HG02588 (cell line): ENCODE data around the gene ANTKMT.

Experiments used
- ATAC-seq: cut with Tn5 transposase; IDR thresholded peaks from one replicate; pipeline ENCODE4 v1.9.1; 2021; ENCODE audit warnings: mild to moderate bottlenecking, moderate library complexity; ENCODE audit not compliant: unreplicated experiment

The ANTKMT gene

DNA sequence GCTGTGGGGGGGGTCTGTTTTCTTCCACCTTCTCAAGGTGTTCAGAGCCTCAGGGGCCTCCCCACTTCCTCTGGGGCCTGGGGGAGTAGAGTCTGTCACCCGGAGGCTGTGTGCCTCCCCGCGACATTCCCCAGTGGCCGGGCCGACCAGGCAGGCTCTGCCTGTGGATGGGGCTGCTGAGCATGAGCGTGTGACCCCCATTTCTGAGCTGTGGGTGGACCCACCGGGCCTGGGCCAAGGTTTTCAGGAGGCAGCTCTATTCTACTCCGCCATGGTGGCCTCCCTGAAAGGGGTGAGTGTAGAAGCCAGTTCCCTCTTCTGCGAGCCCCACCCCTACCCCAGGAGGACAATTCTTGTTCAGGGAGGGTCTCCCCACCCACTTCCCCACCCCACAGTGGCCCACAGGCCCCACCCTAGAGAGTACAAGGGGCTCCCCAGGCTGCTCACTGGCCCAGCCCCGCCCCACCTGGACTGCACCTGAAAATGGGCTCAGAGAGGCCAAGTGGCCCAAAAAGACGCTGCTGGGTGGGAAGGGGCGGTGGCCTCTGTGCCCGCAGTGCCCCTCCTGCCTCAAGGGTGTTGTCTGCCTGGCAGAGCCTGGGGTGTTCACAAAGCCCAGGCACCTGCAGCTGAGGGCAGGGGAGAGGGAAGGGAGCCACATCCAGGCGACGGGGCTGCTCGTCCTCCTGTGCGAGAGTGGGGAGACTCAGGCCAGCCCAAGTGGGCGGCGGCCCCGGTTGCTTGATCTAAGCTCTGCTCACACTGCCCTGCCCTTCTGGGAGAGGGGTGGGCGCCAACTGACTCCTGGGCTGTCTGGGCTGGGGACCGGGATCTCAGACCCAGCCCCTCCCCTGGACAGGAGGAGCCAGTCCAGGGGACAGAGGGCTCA lies 40.9 kb downstream of the ANTKMT start:
- no peak for ATAC-seq

DNA sequence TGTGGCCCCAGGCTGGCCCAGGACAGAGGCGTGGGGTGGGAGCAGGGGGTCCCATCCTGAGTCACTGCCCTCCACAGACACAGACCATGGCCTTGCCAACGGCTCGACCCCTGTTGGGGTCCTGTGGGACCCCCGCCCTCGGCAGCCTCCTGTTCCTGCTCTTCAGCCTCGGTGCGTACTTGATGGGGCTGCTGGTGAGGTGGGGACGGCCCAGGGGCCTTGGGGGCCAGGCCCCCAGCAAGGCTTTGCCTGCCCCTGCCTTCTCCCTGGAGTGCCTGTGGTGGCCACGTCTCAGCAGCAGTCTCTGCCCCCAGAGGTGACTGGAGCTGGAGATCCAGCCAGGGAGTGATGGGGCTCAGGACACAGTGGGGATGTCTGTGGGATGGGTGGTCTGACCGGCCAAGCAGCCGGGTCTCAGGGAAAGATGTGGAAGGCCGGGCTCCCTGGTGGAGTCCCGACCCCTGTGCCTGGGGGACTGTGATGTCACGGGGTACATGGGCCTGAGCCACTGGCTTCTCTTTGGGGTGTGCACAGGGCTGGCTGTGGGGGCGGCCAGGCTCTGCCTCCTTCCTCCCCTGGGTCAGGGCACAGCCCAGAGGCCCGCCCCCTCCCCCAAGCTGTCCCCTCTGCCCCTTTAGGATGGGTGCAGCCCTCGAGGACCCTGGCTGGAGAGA lies 41.8 kb downstream of the ANTKMT start:
- no peak for ATAC-seq

DNA sequence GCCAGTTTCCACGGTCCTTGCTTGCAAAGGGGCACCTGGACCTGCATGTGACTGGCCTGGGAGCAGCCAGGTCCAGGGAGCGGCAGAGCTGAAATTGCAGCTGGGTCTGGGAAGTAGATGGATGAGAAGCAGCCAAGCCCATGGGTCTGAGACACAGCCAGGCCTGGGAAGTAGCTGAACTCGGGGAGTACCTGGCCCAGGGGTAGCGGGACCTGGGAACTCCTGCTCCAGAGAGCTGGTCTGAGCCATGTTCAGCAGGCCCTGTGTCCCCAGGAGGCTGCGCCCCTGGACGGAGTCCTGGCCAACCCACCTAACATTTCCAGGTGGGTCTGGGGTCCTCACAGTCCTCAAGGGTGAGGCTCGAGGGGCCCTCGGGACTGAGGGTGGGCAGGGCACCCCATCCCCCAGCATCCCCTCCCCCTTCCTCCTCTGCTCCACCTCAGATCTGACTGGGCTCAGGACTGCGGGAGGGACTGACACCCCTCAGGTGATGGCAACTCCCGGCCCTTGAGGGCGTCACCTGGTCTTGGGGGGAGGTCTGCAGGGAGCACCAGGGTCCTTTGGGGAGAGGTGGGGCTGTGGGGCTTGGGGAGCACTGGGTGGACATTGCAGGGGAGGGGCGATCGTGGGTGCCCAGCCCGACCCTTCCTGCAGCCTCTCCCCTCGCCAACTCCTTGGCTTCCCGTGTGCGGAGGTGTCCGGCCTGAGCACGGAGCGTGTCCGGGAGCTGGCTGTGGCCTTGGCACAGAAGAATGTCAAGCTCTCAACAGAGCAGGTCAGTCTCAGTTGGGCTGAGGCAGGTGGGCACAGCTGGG lies 42.6 kb downstream of the ANTKMT start:
- ATAC-seq, result no peak

DNA sequence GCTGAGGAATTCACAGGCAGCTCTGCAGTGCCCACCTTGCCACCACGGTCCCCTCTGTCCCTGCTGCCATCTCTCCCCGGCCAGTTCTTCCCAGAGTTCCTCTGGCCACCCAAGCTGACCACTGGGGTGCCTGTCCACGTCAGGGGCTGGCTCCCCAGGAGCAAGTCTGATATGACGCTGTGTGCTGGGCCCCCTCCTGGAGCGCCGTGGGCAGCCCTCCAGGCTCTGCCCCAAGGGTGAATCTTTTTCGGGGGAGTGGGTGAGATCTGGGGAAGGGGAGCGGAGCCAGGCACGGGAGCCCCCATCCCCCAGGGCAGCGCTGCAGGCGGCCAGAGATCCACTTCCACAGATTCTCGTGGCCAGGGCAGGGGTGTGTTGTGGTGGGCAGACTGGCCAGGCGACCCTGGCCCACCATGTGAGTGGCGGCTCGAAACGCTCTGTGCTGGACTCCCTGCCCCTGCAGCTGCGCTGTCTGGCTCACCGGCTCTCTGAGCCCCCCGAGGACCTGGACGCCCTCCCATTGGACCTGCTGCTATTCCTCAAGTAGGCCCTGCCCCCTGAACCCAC lies 43.3 kb downstream of the ANTKMT start:
- ATAC-seq, result no peak

DNA sequence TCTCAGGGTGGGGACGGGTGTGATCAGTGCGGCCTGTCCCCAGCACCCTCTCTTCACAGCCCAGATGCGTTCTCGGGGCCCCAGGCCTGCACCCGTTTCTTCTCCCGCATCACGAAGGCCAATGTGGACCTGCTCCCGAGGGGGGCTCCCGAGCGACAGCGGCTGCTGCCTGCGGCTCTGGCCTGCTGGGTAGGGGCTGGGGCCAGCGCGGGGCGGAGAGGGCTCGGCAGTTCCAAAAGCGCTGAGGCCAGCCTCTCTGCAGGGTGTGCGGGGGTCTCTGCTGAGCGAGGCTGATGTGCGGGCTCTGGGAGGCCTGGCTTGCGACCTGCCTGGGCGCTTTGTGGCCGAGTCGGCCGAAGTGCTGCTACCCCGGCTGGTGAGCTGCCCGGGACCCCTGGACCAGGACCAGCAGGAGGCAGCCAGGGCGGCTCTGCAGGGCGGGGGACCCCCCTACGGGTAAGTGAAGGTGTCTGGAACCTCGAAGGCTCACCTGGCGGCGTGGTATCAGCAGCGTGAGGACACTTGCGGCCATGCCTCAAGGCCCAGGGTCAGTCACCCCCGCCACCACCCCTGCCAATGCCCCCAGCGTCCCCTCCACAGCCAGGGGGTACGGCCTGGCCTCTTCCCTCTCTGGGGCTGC lies 44.0 kb downstream of the ANTKMT start:
- ATAC-seq, result no peak

DNA sequence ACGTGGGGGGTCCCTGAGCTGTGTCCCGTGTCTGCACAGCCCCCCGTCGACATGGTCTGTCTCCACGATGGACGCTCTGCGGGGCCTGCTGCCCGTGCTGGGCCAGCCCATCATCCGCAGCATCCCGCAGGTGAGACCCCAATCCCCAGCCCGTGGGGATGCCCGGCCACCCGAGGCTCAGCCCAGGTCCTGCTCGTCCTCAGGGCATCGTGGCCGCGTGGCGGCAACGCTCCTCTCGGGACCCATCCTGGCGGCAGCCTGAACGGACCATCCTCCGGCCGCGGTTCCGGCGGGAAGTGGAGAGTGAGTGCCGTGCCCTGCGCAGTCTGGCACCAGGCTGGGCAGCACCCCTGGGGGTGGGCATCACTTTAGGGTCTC lies 44.5 kb downstream of the ANTKMT start:
- ATAC-seq, result no peak

- no peak for ATAC-seq
These were observed 45.3 kb downstream of the ANTKMT start for GRCh38 chr16:766008-766819.

- no peak for ATAC-seq
These were observed 46.1 kb downstream of the ANTKMT start for GRCh38 chr16:766820-767640.

GRCh38 chr16:767743-768235 lies 46.8 kb downstream of the ANTKMT start:
- no peak for ATAC-seq

- ATAC-seq, result no peak
These were observed 47.5 kb downstream of the ANTKMT start for GRCh38 chr16:768428-768827.

DNA sequence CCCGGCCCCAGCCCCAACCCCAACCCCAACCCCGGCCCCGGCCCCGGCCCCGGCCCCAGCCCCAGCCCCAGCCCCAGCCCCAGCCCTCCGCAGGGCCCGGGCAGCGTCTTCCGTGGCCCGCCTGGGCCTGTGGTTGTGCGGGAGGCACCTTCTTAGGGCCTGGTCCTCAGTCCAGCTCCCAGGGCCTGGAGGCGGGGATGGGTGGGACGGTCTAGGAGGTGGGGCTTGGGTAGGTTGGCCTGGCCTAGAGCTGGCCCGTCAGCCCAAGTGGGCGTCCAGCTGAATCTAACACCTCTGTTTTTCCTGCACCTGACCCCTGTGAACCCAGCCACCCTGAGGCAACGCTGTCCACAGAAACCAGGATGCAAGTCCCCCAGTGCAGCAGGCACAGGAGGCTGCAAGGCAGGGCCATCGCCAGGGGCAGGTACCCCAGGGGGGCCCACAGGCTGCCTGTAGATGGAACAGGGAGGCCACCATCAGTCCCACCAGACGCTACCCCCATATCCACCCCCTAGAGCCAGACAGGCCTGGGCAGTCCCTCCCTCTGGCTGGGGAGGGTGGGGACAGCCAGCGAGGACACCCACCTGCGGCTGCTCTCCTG lies 48.3 kb downstream of the ANTKMT start:
- ATAC-seq, result no peak

DNA sequence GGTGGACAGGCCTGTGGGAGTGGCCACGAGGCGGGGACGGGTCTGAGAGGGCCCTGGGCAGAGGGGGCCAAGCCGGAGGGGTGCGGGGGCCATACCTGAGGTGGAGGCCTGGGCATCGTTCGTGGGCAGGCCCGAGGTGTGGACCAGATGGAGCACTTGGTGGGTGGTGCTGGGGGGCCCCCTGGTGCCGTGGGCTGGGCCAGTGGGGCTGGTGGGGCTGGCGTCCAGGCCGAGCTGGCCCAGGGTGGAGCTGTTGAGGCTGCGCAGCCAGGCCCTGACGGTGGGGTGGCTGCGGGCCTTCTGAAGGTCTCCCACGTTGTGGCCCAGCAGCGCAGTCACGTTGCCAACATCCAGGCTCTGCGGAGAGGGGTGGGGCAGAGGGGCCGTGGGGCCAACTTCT lies 49.0 kb downstream of the ANTKMT start:
- ATAC-seq, result no peak

DNA sequence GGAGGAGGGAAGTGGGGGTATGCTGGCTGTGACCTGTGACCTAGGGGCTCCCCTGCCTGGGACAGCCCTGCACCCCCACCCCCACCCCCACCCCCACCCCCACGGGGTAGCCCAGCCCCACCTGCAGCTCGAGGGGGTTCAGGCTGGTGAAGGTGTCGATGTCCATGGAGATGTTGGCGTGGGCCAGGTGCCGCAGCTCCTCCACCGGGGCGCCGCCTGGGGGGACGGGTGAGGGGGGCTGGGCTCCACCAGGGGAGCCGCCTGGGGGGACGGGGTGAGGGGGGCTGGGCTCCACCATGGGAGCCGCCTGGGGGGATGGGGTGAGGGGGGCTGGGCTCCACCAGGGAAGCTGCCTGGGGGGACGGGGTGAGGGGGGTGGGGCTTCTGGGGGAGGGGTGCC lies 49.5 kb downstream of the ANTKMT start:
- ATAC-seq, result no peak
